Right lobe of liver (tissue), 4 donors: ENCODE data around the gene KLF15.

Experiments
- CTCF ChIP-seq, 4 donors: fragments of 200-600 bp in 3 of 4; fragments of 450-650 bp in 1 of 4; IDR thresholded peaks; one replicate each; pipeline versions ENCODE4 v1.5.1 to v1.8.0; 2016 to 2022; ENCODE audit warnings: antibody characterized with exemption in 4 of 4, mild to moderate bottlenecking in 2 of 4
- POLR2A ChIP-seq: fragments of 450-650 bp; IDR thresholded peaks from one replicate; pipeline ENCODE4 v1.6.1; 2017; ENCODE audit warnings: antibody characterized with exemption, mild to moderate bottlenecking
- donor health status: DM: no; HTN: no; CAD: no.
- donor health status: DM: no; HTN: no; CAD: no.
- donor health status: DM: no; HTN: yes; CAD: no.

GRCh38 chr3:126389794-126390146, 32.6 kb upstream of the KLF15 start:
- no peak for TF ChIP-seq CTCF (IDR thresholded peaks at IDR 0.05)
- TF ChIP-seq POLR2A = no peak
